ENCODE data around the gene MYH7B. TPM values are rescaled to one million over a fixed set of nuclear protein-coding genes. Genes with fewer than 3 reads are reported as not detected.

The MYH7B gene
- total RNA-seq, 5 donors from 2014 or later (not counting 1 experiment from before 2014, with no cell fraction given) = 0.48 to 0.76 (median 0.67) TPM

DNA sequence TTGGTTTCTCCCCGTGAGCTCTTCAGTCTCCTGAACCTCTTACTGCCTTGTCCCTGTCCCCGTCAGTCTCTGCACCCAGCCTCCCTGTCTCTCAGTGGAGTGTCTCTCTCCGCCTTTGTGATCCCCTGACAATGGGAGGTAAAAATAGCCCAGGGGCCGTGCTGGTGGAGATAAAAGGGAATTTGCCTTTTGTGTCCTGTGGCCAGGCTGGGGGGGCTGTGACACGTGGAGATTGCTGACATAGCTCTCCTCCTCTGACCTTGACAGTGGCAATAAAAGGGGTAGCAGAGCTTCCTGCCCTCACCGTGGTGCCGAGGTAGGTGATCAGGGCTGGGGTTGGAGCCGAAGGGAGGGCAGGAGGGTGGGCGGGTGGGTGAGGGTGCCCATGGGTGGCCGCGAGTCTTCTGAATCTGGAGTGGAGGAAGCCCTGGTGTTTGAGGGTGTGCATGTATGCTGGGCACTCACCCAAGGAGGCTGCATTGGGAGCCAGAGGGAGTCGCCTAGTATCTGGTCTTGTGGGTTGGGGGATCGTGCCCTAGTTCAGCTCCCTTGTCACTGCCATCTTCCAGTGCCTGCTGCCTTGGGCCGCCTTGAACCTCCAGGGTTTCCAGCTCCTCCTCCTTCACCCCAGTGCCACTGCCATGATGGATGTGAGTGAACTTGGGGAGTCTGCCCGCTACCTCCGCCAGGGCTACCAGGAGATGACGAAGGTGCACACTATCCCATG lies 21.9 kb downstream of the MYH7B start:
- ChIA-PET POLR2A (no interaction called here), CTCF (no interaction called here)

DNA sequence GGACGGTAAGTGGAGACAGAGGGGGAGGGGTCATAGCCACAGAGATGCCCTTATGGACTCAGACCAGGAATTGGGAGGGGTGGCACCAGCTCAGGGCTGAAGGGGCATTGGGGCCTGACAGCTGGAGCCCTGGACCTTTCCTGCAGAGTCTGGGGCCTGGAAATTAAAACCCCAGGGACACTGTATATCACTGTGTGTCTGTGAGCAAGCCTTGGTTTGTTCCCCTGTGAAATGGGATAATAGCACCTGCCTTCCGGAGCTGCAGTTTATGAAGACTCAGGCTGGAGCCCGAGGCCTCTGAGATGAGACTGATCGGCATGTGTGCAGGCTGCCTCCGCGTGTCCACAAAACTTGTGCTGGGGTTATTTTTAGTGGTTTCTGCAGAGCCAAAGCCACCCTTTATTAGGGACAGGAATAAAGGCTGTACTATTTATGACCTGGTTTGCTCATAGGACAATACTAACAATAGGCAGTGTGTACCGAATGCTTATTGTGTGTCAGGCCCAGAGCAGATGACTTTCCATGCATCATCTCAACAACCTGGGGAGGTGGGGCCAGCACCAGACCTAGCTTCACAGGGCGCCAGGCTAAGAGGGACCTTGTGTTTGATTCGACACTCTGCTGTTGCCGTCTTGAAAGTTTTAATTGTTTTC lies 22.6 kb downstream of the MYH7B start:
- Histone ChIP-seq H3K4me1 (ENCODE audit: control insufficient read depth in 1 of 2, extremely low read depth in 1 of 2, insufficient read depth in 2 of 2, low read length in 2 of 2) (no peaks in the 10 kb centered on the region), H3K27me3 (replicated peaks in 1 of 2; ENCODE audit: control insufficient read depth in 2 of 2, extremely low read depth in 1 of 2, insufficient read depth in 2 of 2, low read length in 1 of 2) (peaks cover 0 to 59% of the 10 kb centered on the region in 2 experiments), H3K9me3 (no peaks in the 10 kb centered on the region), H3K4me3 (ENCODE audit: control insufficient read depth in 1 of 2, extremely low read depth in 1 of 2, low read length in 1 of 2) (no peak overlapping the region), H3K36me3 (ENCODE audit: control insufficient read depth in 2 of 2, extremely low read depth in 1 of 2, insufficient read depth in 1 of 2, low read length in 1 of 2) (no peaks in the 10 kb centered on the region), H3K27ac (ENCODE audit: low read length) (no peak overlapping the region)
- ATAC-seq (replicated peaks in 1 of 4) = no peak
- CTCF ChIA-PET = no interaction called here
- DNase-seq = no peak
- no peak overlapping the region for H3K27ac Mint-ChIP-seq
- H3K27me3 Mint-ChIP-seq = peaks cover 11 to 29% of the 10 kb centered on the region in 2 donors
- H3K4me1 Mint-ChIP-seq = no peaks in the 10 kb centered on the region
- WGBS (ENCODE audit: insufficient coverage) = 75% methylated on average over 6 of the region's 10 CpGs
- POLR2A ChIA-PET = no interaction called here
- H3K4me3 Mint-ChIP-seq = no peak overlapping the region
- H3K36me3 Mint-ChIP-seq = no peaks in the 10 kb centered on the region
- H3K9me3 Mint-ChIP-seq = no peaks in the 10 kb centered on the region

More for the DNA sequence above, 21.9 kb downstream of the MYH7B start:
- no peaks in the 10 kb centered on the region for H3K4me1 Mint-ChIP-seq
- DNase-seq (no peak), ATAC-seq (replicated peaks in 1 of 4) (no peak)
- WGBS (ENCODE audit: insufficient coverage) = 71% methylated on average over 4 of the region's 17 CpGs
- H3K27ac ChIP-seq (ENCODE audit: low read length) = no peak overlapping the region
- no peaks in the 10 kb centered on the region for H3K36me3 ChIP-seq (ENCODE audit: control insufficient read depth in 2 of 2, extremely low read depth in 1 of 2, insufficient read depth in 1 of 2, low read length in 1 of 2)
- H3K9me3 Mint-ChIP-seq = no peaks in the 10 kb centered on the region
- no peak overlapping the region for H3K27ac Mint-ChIP-seq
- peaks cover 0 to 54% of the 10 kb centered on the region in 2 experiments for H3K27me3 ChIP-seq (replicated peaks in 1 of 2; ENCODE audit: control insufficient read depth in 2 of 2, extremely low read depth in 1 of 2, insufficient read depth in 2 of 2, low read length in 1 of 2)
- no peak overlapping the region for H3K4me3 ChIP-seq (ENCODE audit: control insufficient read depth in 1 of 2, extremely low read depth in 1 of 2, low read length in 1 of 2)
- no peaks in the 10 kb centered on the region for H3K9me3 ChIP-seq
- H3K4me1 ChIP-seq (ENCODE audit: control insufficient read depth in 1 of 2, extremely low read depth in 1 of 2, insufficient read depth in 2 of 2, low read length in 2 of 2) = no peaks in the 10 kb centered on the region
- no peaks in the 10 kb centered on the region for H3K36me3 Mint-ChIP-seq
- no peak overlapping the region for H3K4me3 Mint-ChIP-seq
- peaks cover 11 to 24% of the 10 kb centered on the region in 2 donors for H3K27me3 Mint-ChIP-seq

GRCh38 chr20:34979366-34980153 lies 23.9 kb downstream of the MYH7B start:
- no peaks in the 10 kb centered on the region for H3K36me3 ChIP-seq (ENCODE audit: control insufficient read depth in 2 of 2, extremely low read depth in 1 of 2, insufficient read depth in 1 of 2, low read length in 1 of 2)
- Mint-ChIP-seq H3K36me3 (no peaks in the 10 kb centered on the region), H3K27me3 (peaks cover 11 to 36% of the 10 kb centered on the region in 2 donors), H3K4me1 (no peaks in the 10 kb centered on the region), H3K27ac (no peak overlapping the region), H3K4me3 (no peak overlapping the region), H3K9me3 (no peaks in the 10 kb centered on the region)
- no peak for ATAC-seq (replicated peaks in 1 of 4)
- H3K27ac ChIP-seq (ENCODE audit: low read length) = no peak overlapping the region
- POLR2A ChIA-PET = no interaction called here
- WGBS (ENCODE audit: insufficient coverage) = 85% methylated on average over 35 of the region's 42 CpGs
- H3K4me3 ChIP-seq (ENCODE audit: control insufficient read depth in 1 of 2, extremely low read depth in 1 of 2, low read length in 1 of 2) = no peak overlapping the region
- no peaks in the 10 kb centered on the region for H3K4me1 ChIP-seq (ENCODE audit: control insufficient read depth in 1 of 2, extremely low read depth in 1 of 2, insufficient read depth in 2 of 2, low read length in 2 of 2)
- CTCF ChIA-PET = no interaction called here
- no peaks in the 10 kb centered on the region for H3K9me3 ChIP-seq
- peaks cover 0 to 73% of the 10 kb centered on the region in 2 experiments for H3K27me3 ChIP-seq (replicated peaks in 1 of 2; ENCODE audit: control insufficient read depth in 2 of 2, extremely low read depth in 1 of 2, insufficient read depth in 2 of 2, low read length in 1 of 2)
- DNase-seq = no peak

- H3K27me3 ChIP-seq (replicated peaks in 1 of 2; ENCODE audit: control insufficient read depth in 2 of 2, extremely low read depth in 1 of 2, insufficient read depth in 2 of 2, low read length in 1 of 2) = peaks cover 0 to 79% of the 10 kb centered on the region in 2 experiments
- Mint-ChIP-seq H3K27ac (no peak overlapping the region), H3K4me3 (no peak overlapping the region), H3K36me3 (no peaks in the 10 kb centered on the region), H3K9me3 (no peaks in the 10 kb centered on the region), H3K4me1 (no peaks in the 10 kb centered on the region), H3K27me3 (peaks cover 11 to 36% of the 10 kb centered on the region in 2 donors)
- ATAC-seq (replicated peaks in 1 of 4) = no peak
- ChIA-PET POLR2A (no interaction called here), CTCF (no interaction called here)
- no peaks in the 10 kb centered on the region for H3K36me3 ChIP-seq (ENCODE audit: control insufficient read depth in 2 of 2, extremely low read depth in 1 of 2, insufficient read depth in 1 of 2, low read length in 1 of 2)
- H3K27ac ChIP-seq (ENCODE audit: low read length) = no peak overlapping the region
- no peaks in the 10 kb centered on the region for H3K9me3 ChIP-seq
- WGBS (ENCODE audit: insufficient coverage) = 94% methylated on average over 17 of the region's 22 CpGs
- no peak for DNase-seq
- H3K4me3 ChIP-seq (ENCODE audit: control insufficient read depth in 1 of 2, extremely low read depth in 1 of 2, low read length in 1 of 2) = no peak overlapping the region
- H3K4me1 ChIP-seq (ENCODE audit: control insufficient read depth in 1 of 2, extremely low read depth in 1 of 2, insufficient read depth in 2 of 2, low read length in 2 of 2) = no peaks in the 10 kb centered on the region
Measured at GRCh38 chr20:34980543-34981233, 25.0 kb downstream of the MYH7B start.

DNA sequence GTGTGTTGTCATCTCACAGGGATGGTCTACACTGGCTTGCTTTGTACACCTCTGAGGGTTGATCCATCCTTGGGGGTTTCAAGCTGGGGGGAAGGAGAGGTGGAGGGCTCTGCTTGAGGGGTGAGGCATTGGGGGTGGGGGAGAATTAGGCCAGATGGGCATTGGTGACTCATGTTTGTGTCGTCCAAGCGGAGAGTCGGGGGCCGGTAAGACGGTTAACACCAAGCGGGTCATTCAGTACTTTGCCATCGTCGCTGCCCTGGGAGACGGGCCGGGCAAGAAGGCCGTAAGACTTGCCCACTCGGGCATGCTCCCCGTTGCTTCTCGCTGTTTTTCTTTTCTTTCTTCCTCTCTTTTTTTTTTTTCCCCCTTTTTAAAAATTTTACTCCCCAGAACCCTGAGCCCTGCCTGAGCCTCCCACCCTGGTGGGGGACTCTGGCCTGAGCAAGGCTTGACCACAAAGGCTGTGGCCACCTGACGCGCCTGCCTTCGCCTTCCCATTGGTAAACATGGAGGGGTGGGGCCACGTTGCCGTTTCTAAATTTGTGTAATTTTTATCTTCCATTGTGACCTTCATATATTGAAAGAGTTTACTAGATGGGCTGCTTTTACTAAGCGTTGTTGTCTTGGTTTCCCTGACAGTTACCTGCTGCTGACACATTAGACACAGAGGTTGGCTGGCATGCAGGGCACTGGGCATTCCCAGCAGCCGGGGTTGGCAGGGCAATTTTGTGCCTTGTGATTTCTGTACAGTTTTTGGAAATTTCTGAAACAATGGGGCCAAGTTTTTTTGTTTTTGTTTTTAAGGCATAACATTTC lies 26.8 kb downstream of the MYH7B start:
- Mint-ChIP-seq H3K27ac (no peak overlapping the region), H3K4me3 (no peak overlapping the region), H3K27me3 (peaks cover 6 to 30% of the 10 kb centered on the region in 2 donors), H3K36me3 (no peaks in the 10 kb centered on the region), H3K9me3 (no peaks in the 10 kb centered on the region), H3K4me1 (no peaks in the 10 kb centered on the region)
- ChIA-PET POLR2A (no interaction called here), CTCF (interaction anchor here in 1 of 2 donors (0.7 kb wide), 1 partner anchor 985 kb away, joined by 4 read pairs; no protein-coding TSS in a partner anchor)
- H3K27ac ChIP-seq (ENCODE audit: low read length) = no peak overlapping the region
- no peaks in the 10 kb centered on the region for H3K36me3 ChIP-seq (ENCODE audit: control insufficient read depth in 2 of 2, extremely low read depth in 1 of 2, insufficient read depth in 1 of 2, low read length in 1 of 2)
- H3K4me3 ChIP-seq (ENCODE audit: control insufficient read depth in 1 of 2, extremely low read depth in 1 of 2, low read length in 1 of 2) = no peak overlapping the region
- no peak for ATAC-seq (replicated peaks in 1 of 4)
- WGBS (ENCODE audit: insufficient coverage) = 98% methylated on average over 11 of the region's 21 CpGs
- no peak for DNase-seq
- no peaks in the 10 kb centered on the region for H3K4me1 ChIP-seq (ENCODE audit: control insufficient read depth in 1 of 2, extremely low read depth in 1 of 2, insufficient read depth in 2 of 2, low read length in 2 of 2)
- H3K9me3 ChIP-seq = no peaks in the 10 kb centered on the region
- H3K27me3 ChIP-seq (replicated peaks in 1 of 2; ENCODE audit: control insufficient read depth in 2 of 2, extremely low read depth in 1 of 2, insufficient read depth in 2 of 2, low read length in 1 of 2) = peaks cover 0 to 65% of the 10 kb centered on the region in 2 experiments

Data from T-cell (primary cell).